AG09309 (cell line): Measurements from ENCODE around the gene MICAL1.

Experiments
- DNase-seq: peaks from one replicate; pipeline ENCODE4 v3.0.0-alpha.2; 2010; ENCODE audit warnings: low read depth
- H3K4me3 ChIP-seq: 2 replicates; pipeline ENCODE4 v1.5.1; 2011; ENCODE audit warnings: mild to moderate bottlenecking, low read depth, low read length, moderate library complexity; ENCODE audit not compliant: control insufficient read depth
- CTCF ChIP-seq: IDR thresholded peaks from 2 replicates; pipeline ENCODE4 v1.5.1; 2011; ENCODE audit warnings: mild to moderate bottlenecking, low read depth, low read length, inconsistent platforms; ENCODE audit not compliant: insufficient read depth, control insufficient read depth; ENCODE audit errors: missing control alignments

MICAL1 gene

GRCh38 chr6:109428889-109429477 lies 26.6 kb downstream of the MICAL1 start:
- H3K4me3 ChIP-seq: no peak overlapping the region
- TF ChIP-seq CTCF: no peak
- DNase-seq: peak; percentile 44

GRCh38 chr6:109424946-109425345 lies 30.6 kb downstream of the MICAL1 start:
- H3K4me3 ChIP-seq: no peak overlapping the region
- DNase-seq: no peak
- no peak for TF ChIP-seq CTCF

- no peak for DNase-seq
- no peak overlapping the region for H3K4me3 ChIP-seq
- TF ChIP-seq CTCF: no peak
Observed at GRCh38 chr6:109421184-109421583, 34.4 kb downstream of the MICAL1 start.

- TF ChIP-seq CTCF: no peak
- no peak overlapping the region for H3K4me3 ChIP-seq
- DNase-seq: no peak
Observed at GRCh38 chr6:109420751-109421150, 34.8 kb downstream of the MICAL1 start.

- TF ChIP-seq CTCF: no peak
- no peak overlapping the region for H3K4me3 ChIP-seq
- no peak for DNase-seq
Observed at GRCh38 chr6:109417646-109418045, 37.9 kb downstream of the MICAL1 start.

GRCh38 chr6:109411034-109411433 lies 44.5 kb downstream of the MICAL1 start:
- H3K4me3 ChIP-seq: no peak overlapping the region
- DNase-seq: no peak
- TF ChIP-seq CTCF: no peak

- no peak for TF ChIP-seq CTCF
- DNase-seq: peak; percentile 65
- H3K4me3 ChIP-seq: no peak overlapping the region
Observed at GRCh38 chr6:109406196-109406595, 49.4 kb downstream of the MICAL1 start.
